Inflammatory macrophage treated with lipopolysaccharide for 1 hour (primary cell): ENCODE results near the gene PRRC2A.

Experiments used
- DNase-seq, 2 donors: peaks; one replicate each; pipeline ENCODE4 v3.0.0-alpha.2; 2020 to 2022

Gene PRRC2A

DNA sequence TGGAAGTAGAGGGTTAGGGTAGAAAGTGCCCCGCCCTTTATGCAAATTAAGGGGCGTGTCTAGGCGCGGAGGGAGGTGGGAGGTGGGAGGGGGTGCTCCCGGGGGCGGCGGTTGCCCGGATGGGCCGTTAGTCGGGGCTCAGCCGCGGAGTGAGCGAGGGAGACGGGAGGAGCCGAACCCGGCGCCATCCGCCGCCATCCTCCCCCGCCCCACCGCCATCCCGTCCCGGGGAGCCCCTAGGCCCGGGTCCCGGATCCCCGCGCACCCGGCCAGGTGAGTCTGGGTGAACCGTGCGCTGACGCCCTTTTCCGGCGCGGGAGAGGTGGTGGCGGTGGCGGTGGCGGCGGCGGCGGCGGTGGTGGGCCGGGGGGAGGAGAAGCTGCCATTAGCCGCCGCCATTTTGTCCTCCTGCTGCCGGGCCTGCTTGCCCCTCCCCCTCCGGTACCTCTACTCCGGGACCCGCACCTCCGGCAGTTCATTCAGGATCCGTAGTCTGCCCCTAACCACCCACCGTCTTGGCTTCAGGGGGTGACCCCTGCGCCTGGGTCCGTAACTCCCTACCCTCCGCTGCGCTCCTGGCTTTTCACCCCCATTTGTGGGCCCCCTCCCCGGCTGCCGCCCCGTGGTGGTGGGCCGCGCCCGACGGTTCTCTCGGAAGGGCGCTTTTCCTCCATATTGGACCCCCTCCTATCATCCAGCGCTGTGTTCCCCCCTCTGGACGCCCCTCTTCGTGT, at the start of gene PRRC2A:
Gene PRRC2A, plus strand, starts transcription at position 130 of the 734 bp plus-strand sequence. CDS start 2,075 bp downstream, outside the sequence.
- DNase-seq = peak in 1 of 2 donors; percentile 52

- no peak for DNase-seq
These were observed 48.2 kb upstream of the PRRC2A start, which contains the start of gene LTA for GRCh38 chr6:31572041-31572911. Gene LTA, plus strand, starts transcription at chr6:31572289. Its CDS starts 454 bp downstream, at chr6:31572743.

DNA sequence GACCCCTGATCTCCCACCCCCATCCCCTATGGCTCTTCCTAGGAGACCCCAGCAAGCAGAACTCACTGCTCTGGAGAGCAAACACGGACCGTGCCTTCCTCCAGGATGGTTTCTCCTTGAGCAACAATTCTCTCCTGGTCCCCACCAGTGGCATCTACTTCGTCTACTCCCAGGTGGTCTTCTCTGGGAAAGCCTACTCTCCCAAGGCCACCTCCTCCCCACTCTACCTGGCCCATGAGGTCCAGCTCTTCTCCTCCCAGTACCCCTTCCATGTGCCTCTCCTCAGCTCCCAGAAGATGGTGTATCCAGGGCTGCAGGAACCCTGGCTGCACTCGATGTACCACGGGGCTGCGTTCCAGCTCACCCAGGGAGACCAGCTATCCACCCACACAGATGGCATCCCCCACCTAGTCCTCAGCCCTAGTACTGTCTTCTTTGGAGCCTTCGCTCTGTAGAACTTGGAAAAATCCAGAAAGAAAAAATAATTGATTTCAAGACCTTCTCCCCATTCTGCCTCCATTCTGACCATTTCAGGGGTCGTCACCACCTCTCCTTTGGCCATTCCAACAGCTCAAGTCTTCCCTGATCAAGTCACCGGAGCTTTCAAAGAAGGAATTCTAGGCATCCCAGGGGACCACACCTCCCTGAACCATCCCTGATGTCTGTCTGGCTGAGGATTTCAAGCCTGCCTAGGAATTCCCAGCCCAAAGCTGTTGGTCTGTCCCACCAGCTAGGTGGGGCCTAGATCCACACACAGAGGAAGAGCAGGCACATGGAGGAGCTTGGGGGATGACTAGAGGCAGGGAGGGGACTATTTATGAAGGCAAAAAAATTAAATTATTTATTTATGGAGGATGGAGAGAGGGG, 47.0 kb upstream of the PRRC2A start:
- no peak for DNase-seq

DNA sequence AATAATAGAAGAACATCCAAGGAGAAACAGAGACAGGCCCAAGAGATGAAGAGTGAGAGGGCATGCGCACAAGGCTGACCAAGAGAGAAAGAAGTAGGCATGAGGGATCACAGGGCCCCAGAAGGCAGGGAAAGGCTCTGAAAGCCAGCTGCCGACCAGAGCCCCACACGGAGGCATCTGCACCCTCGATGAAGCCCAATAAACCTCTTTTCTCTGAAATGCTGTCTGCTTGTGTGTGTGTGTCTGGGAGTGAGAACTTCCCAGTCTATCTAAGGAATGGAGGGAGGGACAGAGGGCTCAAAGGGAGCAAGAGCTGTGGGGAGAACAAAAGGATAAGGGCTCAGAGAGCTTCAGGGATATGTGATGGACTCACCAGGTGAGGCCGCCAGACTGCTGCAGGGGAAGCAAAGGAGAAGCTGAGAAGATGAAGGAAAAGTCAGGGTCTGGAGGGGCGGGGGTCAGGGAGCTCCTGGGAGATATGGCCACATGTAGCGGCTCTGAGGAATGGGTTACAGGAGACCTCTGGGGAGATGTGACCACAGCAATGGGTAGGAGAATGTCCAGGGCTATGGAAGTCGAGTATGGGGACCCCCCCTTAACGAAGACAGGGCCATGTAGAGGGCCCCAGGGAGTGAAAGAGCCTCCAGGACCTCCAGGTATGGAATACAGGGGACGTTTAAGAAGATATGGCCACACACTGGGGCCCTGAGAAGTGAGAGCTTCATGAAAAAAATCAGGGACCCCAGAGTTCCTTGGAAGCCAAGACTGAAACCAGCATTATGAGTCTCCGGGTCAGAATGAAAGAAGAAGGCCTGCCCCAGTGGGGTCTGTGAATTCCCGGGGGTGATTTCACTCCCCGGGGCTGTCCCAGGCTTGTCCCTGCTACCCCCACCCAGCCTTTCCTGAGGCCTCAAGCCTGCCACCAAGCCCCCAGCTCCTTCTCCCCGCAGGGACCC, 46.1 kb upstream of the PRRC2A start:
- peak in 1 of 2 donors; percentile 32 for DNase-seq

DNA sequence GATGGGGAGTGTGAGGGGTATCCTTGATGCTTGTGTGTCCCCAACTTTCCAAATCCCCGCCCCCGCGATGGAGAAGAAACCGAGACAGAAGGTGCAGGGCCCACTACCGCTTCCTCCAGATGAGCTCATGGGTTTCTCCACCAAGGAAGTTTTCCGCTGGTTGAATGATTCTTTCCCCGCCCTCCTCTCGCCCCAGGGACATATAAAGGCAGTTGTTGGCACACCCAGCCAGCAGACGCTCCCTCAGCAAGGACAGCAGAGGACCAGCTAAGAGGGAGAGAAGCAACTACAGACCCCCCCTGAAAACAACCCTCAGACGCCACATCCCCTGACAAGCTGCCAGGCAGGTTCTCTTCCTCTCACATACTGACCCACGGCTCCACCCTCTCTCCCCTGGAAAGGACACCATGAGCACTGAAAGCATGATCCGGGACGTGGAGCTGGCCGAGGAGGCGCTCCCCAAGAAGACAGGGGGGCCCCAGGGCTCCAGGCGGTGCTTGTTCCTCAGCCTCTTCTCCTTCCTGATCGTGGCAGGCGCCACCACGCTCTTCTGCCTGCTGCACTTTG, 45.1 kb upstream of the PRRC2A start, which contains the start of gene TNF:
Gene TNF, plus strand, starts transcription at position 231 of the 567 bp plus-strand sequence. Its CDS starts 177 bp downstream, at position 408.
- DNase-seq = peak; percentile 97 to 99

DNA sequence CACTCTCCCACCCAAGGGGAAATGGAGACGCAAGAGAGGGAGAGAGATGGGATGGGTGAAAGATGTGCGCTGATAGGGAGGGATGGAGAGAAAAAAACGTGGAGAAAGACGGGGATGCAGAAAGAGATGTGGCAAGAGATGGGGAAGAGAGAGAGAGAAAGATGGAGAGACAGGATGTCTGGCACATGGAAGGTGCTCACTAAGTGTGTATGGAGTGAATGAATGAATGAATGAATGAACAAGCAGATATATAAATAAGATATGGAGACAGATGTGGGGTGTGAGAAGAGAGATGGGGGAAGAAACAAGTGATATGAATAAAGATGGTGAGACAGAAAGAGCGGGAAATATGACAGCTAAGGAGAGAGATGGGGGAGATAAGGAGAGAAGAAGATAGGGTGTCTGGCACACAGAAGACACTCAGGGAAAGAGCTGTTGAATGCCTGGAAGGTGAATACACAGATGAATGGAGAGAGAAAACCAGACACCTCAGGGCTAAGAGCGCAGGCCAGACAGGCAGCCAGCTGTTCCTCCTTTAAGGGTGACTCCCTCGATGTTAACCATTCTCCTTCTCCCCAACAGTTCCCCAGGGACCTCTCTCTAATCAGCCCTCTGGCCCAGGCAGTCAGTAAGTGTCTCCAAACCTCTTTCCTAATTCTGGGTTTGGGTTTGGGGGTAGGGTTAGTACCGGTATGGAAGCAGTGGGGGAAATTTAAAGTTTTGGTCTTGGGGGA, 44.4 kb upstream of the PRRC2A start:
- DNase-seq = peak; percentile 62 to 76

- peak; percentile 84 for DNase-seq
These were observed 43.5 kb upstream of the PRRC2A start for GRCh38 chr6:31576897-31577578.

GRCh38 chr6:31577579-31577966, 42.9 kb upstream of the PRRC2A start:
- DNase-seq = peak; percentile 62 to 71

DNA sequence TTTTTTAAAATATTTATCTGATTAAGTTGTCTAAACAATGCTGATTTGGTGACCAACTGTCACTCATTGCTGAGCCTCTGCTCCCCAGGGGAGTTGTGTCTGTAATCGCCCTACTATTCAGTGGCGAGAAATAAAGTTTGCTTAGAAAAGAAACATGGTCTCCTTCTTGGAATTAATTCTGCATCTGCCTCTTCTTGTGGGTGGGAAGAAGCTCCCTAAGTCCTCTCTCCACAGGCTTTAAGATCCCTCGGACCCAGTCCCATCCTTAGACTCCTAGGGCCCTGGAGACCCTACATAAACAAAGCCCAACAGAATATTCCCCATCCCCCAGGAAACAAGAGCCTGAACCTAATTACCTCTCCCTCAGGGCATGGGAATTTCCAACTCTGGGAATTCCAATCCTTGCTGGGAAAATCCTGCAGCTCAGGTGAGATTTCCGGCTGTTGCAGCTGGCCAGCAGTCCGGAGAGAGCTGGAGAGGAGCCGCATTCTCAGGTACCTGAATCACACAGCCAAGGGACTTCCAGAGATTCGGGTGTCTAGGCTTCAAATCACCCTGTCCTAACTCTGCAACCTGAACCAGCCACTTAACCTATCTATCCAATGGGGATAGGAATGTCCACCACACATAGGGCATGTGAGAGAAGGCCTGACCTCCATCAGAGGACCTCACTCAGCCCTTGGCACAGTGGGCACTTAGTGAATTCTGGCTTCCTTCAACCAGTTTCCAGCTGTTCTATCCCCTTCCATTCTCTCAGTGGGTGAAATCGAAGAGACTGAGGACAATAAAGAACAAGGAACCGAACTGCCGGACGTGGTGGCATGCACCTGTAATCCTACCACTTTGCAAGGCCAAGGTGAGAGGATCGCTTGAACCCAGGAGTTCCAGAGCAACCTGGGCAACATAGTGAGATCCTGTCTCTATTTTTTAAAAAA, 42.1 kb upstream of the PRRC2A start:
- peak; percentile 72 to 75 for DNase-seq

DNA sequence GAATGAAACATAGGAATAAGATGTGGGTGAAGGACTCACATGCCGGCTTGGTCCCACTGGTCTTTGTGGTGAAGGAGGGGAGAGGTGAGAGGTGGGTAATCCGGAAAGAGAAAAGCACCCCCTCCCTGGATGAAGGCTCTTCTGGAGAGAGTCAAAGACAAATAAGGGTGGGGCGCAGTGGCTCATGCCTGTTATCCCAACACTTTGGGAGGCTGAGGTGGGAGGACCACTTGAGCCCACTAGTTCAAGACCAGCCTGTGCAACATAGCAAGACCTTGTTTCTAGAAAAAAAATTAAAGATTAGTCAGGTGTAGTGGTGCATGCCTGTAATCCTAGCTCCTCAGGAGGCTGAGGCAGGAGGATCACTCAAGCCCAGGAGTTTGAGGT, 41.4 kb upstream of the PRRC2A start:
- DNase-seq = peak; percentile 50 to 69

- peak; percentile 51 to 70 for DNase-seq
These were observed 40.7 kb upstream of the PRRC2A start for GRCh38 chr6:31579546-31580437.

DNA sequence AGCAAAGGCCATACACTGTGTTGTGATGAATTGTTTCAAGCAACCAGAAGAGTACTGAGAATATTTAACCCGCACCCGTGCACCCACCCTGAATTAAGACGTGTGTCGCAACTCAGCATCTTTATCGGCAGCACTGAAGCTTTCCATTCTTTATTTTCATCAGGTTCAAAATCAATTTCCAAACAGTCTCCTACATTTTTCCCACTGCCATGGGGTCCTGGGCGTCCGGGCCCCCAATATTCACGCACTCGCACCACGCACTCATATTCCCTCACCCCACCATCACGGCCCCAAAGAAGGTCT, 40.1 kb upstream of the PRRC2A start:
- peak in 1 of 2 donors; percentile 12 for DNase-seq

- peak; percentile 64 to 82 for DNase-seq
These were observed 39.6 kb upstream of the PRRC2A start for GRCh38 chr6:31580807-31581433.

- DNase-seq = peak in 1 of 2 donors; percentile 9
These were observed 38.9 kb upstream of the PRRC2A start for GRCh38 chr6:31581434-31582229.

- DNase-seq = no peak
These were observed 38.3 kb upstream of the PRRC2A start, which contains the start of gene LTB for GRCh38 chr6:31582230-31582643. Gene LTB, minus strand, starts transcription at chr6:31582424. Its CDS starts 7 bp downstream, at chr6:31582417.

GRCh38 chr6:31585491-31585890, 35.0 kb upstream of the PRRC2A start:
- peak in 1 of 2 donors; percentile 22 for DNase-seq
